Measurements from ENCODE around the gene BEST1.

The BEST1 gene
- long read RNA-seq, donor 1, partial matches to known transcripts, result 2,692 of 2,735 reads
- long read RNA-seq, donor 1, other reads (novel, unspliced or antisense), result 43 of 2,735 reads
- long read RNA-seq, donor 2, partial matches to known transcripts, result 387 of 2,112 reads
- long read RNA-seq, donor 2, other reads (novel, unspliced or antisense), result 1,725 of 2,112 reads
- long read RNA-seq, donor 3, partial matches to known transcripts, result 295 of 1,784 reads
- long read RNA-seq, donor 3, other reads (novel, unspliced or antisense), result 1,489 of 1,784 reads
- long read RNA-seq, donor 4, partial matches to known transcripts, result 452 of 2,407 reads
- long read RNA-seq, donor 4, other reads (novel, unspliced or antisense), result 1,955 of 2,407 reads
- long read RNA-seq, donor 5, partial matches to known transcripts, result 519 of 4,029 reads
- long read RNA-seq, donor 5, other reads (novel, unspliced or antisense), result 3,510 of 4,029 reads
- long read RNA-seq, donor 6, partial matches to known transcripts, result 2,903 of 2,923 reads
- long read RNA-seq, donor 6, other reads (novel, unspliced or antisense), result 20 of 2,923 reads
- long read RNA-seq, donor 7, partial matches to known transcripts, result 5,339 of 5,401 reads
- long read RNA-seq, donor 7, other reads (novel, unspliced or antisense), result 62 of 5,401 reads
- long read RNA-seq, donor 8, partial matches to known transcripts, result 2,827 of 2,889 reads
- long read RNA-seq, donor 8, other reads (novel, unspliced or antisense), result 62 of 2,889 reads

DNA sequence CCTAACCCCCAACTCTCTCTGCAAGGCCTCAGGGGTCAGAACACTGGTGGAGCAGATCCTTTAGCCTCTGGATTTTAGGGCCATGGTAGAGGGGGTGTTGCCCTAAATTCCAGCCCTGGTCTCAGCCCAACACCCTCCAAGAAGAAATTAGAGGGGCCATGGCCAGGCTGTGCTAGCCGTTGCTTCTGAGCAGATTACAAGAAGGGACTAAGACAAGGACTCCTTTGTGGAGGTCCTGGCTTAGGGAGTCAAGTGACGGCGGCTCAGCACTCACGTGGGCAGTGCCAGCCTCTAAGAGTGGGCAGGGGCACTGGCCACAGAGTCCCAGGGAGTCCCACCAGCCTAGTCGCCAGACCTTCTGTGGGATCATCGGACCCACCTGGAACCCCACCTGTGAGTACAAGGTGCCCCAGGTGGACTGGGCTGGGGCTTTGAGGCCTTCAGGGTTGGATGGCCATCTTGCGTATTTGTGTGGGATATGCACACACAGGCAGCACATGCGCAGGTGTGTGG, at the start of gene BEST1:
Gene BEST1 (plus strand): TSS at position 317 of the 513 bp plus-strand sequence. CDS start 1,456 bp downstream, outside the sequence.
- DNase-seq, result no peak

DNA sequence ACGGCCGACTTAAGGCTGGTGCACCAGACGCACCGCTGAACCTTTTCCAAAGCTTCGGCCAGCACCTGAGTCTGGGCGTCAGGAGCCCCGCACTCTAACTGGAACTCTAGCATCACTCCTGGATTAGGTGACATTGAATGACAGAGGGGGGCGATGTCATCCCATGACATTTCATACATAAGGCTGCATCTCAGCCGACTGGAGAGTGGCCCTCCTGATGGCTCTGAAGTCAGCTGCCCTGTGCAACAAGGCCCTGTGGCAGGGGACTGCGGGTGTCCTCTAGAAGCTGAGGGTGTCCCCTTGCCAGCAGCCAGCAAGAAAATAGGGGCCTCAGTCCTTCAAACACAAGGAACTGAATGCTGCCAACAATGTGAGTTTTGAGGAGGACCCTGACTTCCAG, 48.8 kb upstream of the BEST1 start:
- no peak for DNase-seq

DNA sequence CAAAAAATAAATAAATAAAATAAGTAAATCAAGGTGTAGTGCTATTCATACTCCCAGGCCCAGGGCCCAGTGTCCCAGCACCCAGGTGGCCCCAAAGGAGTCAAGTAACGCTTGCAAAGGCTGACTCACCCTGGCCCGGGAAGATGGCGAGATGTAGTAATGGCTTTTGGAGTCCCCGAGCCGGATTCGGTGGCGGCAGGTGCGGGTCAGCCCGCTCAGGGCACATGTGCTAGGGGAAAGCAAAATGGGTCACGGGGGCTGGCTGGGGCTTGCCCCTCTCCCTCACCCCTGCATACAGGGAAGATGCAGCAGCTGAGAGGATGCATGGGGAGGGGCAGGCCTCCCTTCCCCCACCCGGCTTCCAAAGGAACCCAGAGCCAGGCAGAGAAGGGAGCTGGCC, 47.8 kb upstream of the BEST1 start:
- DNase-seq, result no peak

DNA sequence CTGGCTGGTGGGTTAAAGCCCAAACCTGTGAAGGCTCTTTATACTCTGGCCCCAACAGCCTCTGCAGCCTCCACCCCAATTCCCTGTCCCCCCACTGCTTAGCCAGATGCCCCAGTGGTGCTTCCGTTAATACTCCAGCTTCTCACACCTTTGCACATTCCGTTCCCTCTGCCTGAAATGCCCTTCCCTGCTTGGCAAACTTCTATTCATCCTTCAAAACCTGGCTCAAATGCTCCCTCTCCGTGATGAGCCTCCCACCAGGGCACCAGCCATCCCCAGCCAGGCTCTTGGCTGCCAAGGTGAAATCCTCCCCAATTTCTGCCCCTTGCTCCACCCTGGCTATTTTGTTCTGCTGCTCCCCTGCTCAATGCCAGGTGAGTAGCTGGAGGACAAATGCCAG, 46.3 kb upstream of the BEST1 start:
- DNase-seq, result no peak

DNA sequence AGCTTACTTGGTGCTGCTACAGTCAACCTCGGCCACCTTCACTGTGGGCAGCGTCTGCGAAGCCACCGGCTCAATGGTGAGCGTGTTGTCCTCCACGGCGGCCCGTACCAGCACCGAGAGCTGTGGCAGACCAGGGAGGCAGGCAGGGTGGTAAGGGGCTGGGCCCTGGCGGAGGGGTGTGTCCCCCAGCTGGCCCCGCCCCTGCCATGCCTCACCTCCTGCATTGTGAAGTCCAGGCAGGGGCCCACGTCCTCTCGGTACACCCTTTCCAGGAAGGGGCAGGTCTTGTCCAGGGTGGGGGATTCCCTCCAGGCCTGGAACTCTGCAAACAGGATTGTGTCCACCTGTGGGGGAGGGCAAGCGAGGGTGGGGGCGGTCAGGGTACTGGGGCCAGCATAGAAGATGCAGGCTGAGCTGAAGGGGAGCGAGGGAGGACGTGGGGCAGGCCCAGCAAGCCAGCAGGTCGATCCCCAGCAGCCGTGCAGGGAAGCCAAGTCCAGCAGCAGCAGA, 45.6 kb upstream of the BEST1 start:
- DNase-seq, result peak; percentile 65

DNA sequence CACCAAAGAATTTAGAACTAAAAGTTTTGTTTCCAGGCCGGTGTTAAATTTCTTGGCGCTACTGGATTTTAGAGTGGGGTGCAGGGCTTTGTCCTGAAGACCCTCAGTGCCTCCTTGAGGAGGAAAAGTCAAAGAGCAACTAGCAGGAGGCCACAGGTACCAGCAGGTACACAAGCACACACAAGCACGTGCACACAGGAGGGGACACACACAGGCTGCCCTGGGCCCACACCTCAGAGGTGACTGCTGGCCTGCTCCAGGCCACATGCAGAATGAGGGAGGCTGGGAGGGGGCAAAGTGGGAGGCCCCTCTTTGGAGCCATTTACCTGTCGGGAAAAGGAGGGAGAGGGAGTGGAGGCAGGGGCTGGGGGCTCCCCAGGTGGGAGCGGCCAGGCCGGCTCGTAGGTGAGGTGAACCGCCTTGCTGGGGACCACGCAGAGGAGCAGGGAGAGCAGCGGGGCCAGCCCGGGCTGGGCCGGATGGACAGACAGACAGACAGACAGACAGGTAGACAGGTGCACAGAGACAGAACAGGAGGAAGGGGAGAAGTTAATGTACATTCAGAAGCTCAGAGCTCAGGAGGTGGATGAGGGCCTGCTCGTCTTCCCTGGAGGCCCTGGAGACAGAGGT, 45.0 kb upstream of the BEST1 start:
- DNase-seq, result no peak

DNA sequence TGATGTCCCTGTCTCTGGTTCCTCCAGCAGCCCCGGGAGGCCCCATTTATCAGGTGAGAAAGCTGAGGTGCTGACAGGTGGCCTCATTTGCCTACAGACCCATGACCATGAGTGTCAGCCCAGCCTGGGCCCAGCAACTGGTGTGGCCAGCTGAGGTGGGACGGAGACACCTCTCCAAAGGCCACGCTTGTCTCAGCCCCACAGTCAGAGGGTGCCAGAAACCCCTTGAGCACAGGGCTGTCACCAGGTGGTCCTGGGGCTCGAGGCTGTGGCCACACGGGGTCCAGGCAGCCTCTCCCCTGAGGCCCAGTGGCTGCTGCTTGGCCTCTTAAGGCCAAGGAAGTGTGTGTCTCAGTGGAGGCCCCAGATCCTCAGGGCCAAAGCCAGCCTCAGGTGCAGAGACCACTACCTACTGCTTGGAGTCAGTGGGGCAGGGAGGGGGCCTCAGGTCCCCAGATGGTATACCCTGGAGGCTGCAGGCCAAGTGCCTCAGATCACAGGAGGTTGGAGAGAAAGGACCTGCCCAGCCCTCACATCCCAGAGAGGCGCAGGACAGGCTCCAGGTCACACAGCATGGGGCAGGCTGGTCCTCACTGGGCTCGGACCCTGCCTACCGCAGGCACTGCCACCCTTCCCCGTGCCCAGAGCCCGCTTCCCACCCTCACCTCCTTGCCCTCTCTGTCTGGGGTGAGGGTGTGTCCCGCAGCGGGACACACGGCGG, 44.2 kb upstream of the BEST1 start:
- DNase-seq, result no peak

DNA sequence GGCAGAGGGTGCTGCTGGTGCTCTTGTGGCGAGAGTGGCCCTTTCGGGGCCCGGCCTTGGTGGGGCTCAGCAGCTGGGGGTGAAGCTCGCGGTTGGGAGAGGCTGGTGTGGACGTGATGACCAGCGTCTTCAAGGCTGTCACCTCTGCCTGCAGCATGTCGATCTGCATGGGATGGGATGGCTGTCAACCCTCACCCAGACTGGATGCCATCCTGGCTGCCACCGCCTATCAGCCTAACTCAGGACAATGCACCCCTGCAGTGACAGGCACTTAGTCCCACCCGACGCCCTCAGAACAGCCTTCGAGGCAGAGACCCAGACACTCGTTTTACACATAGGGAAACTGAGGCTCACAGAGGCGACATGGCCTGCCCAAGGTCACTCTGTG, 43.6 kb upstream of the BEST1 start:
- DNase-seq, result no peak

DNA sequence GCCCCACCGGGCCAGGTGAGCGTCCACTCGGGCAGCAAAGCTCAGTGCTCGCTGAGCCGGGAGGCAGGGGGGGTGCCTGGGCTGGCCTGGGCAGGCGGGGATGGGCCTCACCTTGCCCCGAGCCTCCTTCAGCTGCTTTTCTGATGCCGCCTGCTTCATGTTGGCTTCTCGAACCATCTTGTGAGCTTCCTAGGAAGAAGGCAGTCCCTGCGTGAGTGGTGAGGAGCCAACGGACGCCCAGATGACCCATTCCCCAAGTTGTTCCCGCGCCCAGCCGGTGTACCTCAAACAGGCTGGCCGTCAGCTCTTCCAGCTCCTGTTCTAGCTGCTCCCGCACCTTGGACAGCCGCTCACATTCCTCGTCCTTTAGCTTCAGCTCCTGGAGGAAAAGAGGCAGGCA, 42.9 kb upstream of the BEST1 start:
- no peak for DNase-seq

DNA sequence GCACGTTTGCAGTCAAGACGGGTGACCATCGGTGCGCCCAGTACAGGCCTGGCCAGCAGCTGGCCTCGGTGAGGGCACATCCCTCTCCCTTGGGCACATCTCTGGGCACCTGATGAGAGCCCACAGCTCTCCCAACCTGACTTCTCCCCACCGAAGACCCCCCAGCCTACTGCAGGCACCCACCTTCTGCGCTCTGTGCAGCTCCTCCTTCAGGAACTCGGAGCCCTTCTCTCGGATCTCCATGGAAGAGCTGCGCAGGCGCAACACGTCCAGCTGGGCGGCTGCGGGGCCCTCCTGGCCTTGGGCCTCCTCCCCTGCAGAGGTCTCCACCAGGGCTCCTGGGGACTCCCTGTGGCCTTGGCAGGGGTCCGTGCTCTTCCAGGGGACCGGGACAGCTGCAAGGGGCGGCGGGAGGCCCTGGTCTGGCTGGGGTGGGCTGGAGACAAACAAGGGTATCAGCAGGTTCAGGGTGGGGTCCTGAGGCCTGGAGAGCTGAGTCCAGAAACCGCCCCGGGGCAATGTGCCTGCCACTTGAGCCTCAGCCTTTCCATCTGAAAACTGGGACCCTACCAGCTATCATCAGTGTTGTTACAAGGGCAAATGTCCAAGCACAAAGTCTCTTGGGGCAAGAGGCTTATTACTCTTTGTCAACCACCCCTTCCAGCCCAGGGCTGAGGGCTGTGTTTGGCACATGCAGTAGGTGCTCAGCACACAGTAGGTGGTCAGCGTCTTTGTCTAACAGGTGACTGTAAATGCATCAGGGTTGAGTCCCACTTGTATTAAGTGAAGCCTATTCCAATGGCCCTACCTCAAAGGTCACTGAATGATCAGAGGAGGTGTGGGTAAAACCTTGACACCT, 42.1 kb upstream of the BEST1 start:
- DNase-seq, result no peak

DNA sequence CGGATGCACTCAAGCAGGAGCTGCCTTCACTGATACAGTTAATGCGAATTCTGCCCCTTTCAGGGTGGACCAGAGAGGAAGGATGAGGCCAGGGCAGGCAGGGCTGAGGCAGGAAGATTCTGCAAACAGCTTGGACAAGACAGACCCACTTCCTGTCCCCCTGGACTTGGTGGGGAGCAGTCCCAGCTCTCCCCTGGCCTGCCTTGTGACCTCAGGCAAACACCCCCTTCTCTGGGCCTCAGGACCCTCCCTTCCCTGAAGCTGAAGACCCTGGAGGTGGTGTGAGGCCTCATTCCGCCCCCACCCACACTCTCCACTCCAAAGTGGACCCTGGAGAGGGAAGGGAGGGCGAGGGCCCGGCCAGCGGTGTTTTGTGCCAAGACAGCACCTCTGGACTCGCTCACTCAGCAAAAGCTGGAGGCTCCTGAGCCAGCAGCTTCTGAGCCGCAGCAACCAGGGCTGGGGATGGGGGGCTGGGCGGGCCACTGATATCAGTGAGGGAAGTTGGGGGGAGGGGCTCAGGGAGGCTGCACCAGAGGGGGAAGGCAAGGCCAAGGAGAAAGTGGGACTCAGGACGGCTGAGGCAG, 41.3 kb upstream of the BEST1 start:
- no peak for DNase-seq

DNA sequence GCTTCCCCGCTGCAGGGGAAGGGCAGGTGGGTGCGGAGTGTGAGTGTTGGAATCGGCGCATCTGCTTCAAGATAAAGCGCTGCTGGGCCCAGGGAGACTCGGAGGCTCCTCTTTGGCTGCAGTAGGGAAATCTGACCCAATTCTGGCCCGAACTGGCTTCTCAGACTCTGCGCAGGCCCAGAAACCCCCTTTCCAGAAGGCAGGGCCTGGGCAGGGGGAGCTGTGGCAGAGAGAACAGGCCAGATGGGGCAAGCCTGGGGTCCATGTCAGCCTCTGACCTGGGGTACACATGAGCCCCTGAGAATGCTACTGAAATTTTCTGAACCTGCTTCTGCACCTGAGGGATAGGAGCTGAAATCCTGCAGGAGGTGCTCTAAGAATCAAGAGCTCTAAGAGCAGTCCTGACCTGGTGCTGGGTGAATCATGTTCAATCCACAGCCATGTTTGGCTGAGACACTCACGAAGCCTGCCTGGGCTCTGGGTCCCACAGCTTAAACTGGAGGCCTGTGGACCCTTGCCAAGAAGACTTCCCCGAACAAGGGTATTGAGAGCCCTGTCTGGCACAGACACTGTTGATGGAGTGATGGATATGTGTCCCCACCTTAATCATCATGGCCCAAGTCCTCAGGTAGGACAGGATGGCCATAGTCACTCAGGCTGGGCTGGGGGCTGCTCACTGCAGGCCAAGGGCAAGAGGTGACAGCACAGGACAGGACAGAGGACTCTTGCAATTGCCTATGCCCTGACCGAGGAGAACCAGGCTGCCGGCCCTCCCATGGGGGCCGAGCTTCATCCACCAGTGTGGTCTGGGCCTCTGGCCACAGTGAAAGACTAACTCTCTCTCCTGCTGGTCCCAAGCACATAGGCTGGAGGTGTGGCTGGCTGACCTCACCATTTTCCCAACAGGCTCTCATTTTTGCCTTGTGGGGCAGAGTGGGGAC, 39.7 kb upstream of the BEST1 start:
- DNase-seq, result no peak

DNA sequence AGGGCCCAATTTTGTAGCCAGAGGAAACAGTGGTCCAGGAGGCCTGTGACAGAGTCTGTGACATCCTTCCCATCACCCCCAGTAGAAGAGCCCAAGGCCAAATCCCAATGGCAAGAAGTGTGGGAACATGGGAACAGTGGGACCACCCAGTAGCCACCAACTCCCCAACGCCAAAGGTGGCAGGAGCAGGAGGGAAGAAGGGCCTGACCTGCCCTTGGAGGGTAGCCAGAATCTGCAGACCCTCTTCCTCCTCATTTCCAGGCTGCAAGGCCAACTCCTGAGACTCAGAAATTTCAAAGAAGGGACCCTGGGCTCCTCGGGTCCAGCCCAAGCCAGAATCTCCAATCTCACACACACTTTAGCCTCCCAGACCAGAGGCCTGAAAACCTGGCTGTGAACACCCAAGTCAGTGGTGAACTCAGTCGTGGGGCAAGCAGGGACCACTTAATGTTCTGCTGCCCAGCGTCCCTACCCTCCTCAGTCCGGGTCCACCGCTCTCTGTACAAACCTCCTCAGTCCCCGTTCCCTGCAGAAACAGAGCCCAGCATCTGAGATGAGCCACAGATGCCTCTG, 38.9 kb upstream of the BEST1 start:
- DNase-seq, result no peak

DNA sequence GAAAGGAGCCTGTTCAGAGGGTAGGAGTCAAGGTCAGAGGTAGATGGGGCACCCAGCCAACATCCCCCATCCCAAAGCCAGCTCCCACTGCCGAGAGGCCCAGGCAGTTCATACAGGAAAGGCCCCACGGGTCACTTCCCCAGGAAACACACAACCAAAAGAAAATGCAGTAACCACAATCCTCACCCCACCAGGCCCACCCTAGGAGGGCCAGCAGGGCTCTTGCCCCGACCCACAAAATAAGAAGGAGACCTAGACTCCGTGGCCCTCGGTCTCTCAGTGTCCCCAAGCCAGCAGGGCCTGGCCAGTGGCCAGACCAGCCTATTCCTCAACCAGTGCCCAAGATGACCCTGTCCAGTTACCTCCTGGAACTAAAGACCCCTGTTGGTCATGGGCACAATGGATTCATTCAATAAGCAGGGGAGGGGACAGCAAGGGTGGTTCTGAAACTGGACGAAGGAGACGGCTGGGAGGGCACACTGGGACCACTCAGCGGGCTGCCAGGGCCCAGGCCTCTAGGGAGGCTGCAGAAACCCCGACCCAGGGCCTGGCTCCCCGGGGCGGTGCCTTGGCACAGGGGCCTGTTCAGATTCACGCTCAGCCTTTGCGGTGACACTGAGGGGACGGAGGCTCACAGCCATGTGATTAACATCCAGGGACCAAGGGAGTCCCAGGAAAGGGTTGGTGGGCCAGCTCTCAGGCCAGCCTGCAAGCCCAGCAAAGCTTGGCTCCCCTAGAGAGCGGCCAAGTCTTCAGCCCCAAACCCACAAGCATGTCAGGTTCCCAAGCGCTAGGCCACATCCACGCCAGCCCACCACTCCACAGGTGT, 38.2 kb upstream of the BEST1 start:
- no peak for DNase-seq

DNA sequence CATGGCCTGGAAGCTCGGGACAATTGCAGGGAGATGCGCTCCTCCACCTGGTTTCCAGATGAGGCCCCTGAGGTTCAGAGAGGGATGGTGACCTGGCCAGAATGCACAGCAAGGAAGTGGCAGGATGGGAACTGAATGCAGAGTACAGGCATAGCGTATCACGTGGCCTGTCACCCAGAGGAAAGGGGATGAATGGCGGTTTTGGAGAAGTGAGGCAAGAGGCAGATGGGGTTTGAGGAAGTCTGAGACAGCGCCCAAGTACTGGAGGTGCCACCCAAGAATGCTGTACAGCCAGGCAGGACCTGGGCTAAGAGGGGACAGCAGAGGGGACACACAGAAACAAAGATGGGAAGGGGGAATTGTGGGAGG, 37.6 kb upstream of the BEST1 start:
- no peak for DNase-seq

DNA sequence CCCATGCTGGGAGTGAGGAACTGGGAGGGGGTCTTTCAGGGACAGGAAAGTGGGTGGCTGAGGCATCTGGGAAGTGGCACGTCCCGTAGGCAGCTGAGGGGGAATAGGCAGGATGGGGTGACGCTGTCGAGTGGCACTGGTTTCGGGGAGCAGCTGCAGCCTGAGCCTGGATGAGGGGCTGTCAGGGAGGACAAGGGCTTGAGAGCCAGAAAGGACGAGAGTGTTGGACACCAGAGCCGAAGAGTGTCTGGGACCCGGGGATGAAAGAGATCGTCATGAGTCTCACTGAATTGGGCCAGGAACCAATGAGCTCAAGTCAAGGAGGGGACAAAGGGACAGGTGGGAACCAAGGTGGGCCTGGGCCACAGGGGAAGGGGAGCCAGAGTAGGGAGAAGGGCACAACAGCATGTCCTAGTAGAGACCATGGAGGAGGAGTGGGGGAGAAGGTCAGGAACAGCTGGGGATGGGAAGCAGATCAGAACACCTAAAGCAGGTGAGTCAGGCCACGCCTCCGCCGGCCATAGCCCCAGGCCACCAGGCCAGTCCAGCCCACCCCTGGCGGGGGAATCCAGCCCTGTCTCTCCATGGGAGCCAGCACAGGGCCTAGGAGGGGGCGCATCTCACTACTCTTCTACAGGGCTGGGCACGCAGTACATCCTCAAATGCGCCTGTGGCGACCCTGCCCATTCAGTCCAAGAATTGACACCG, 37.0 kb upstream of the BEST1 start:
- no peak for DNase-seq

DNA sequence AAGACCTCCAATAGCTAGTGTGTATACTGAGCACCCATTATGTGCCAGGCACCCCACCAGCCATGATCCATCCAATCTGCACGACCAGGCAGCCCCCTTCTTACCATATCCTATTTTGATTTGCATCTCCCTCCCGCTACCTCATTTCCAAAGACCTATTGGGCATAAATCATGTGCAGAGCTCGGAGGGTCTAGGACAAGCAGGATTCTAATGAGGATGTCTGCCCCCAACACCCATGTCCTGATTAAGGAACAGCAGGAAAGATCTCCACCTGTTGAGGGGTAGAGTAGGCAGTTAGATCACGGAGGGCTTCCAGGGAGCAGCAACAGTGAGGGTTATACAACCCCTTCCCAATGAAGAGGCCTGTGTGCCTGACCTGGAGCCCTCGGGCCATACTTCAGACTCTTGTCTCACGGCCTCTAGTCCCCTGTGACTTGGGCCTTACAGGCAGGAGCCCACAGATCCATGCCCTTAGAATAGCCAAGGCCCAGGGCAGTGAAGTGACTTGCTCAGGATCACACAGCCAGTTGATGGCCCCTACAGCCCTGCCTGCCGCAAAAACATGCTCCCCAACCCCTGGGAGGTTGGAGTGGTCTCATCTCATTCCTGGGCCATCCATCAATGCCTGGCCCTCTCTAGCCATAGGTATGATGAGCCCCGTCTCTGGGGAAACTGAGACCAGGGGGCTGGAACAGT, 36.3 kb upstream of the BEST1 start:
- no peak for DNase-seq
